Kidney epithelial cell (primary cell): ENCODE data around the gene TFDP2. TPM values are rescaled to one million over a fixed set of nuclear protein-coding genes. Genes with fewer than 3 reads are reported as not detected.
A peak's percentile ranks its signal among the peaks of the same experiment; 100 is the strongest.

Experiments used
- DNase-seq: peaks from one replicate; pipeline ENCODE4 v3.0.0-alpha.2; 2010; ENCODE audit warnings: low read depth
- H3K27me3 ChIP-seq: 2 replicates; pipeline ENCODE4 v1.6.0; 2011; ENCODE audit warnings: low read length; ENCODE audit not compliant: control insufficient read depth, insufficient read depth
- H3K36me3 ChIP-seq: 2 replicates; pipeline ENCODE4 v1.5.1; 2011; ENCODE audit warnings: low read length; ENCODE audit not compliant: control insufficient read depth, insufficient read depth
- H3K4me3 ChIP-seq: 2 replicates; pipeline ENCODE4 v1.5.1; 2011; ENCODE audit warnings: low read depth, mild to moderate bottlenecking, control low read depth, low read length
- CTCF ChIP-seq: IDR thresholded peaks from 2 replicates; pipeline ENCODE4 v1.5.1; 2011; ENCODE audit warnings: mild to moderate bottlenecking, moderate library complexity, low read length, control low read depth, inconsistent platforms; ENCODE audit not compliant: insufficient read depth, poor library complexity, severe bottlenecking
- total RNA-seq: library from RNA; depleted of rRNA; stranded (reverse); fragments of >200 nt; gene quantifications from 2 replicates; pipeline ENCODE4 v1.2.3, GENCODE V29; 2015

The TFDP2 gene
- total RNA-seq, 1 donor from 2014 or later: 48.0 TPM

- H3K27me3 ChIP-seq: no peaks in the 10 kb centered on the region
- no peak for DNase-seq
- H3K4me3 ChIP-seq: no peak overlapping the region
- TF ChIP-seq CTCF: no peak
- no peaks in the 10 kb centered on the region for H3K36me3 ChIP-seq
These were observed 19.2 kb upstream of the TFDP2 start for GRCh38 chr3:142168514-142168913.

- DNase-seq: no peak
- H3K4me3 ChIP-seq: no peak overlapping the region
- TF ChIP-seq CTCF: no peak
- no peaks in the 10 kb centered on the region for H3K27me3 ChIP-seq
- no peaks in the 10 kb centered on the region for H3K36me3 ChIP-seq
These were observed 15.8 kb upstream of the TFDP2 start for GRCh38 chr3:142165194-142165593.

- H3K36me3 ChIP-seq: no peaks in the 10 kb centered on the region
- no peak for TF ChIP-seq CTCF
- no peaks in the 10 kb centered on the region for H3K27me3 ChIP-seq
- H3K4me3 ChIP-seq: no peak overlapping the region
- no peak for DNase-seq
These were observed 9.9 kb upstream of the TFDP2 start for GRCh38 chr3:142159083-142159740.

- TF ChIP-seq CTCF: no peak
- Histone ChIP-seq H3K4me3 (no peak overlapping the region), H3K27me3 (no peaks in the 10 kb centered on the region), H3K36me3 (no peaks in the 10 kb centered on the region)
- no peak for DNase-seq
These were observed 4.8 kb upstream of the TFDP2 start for GRCh38 chr3:142154186-142154585.

GRCh38 chr3:142152384-142152783, 3.0 kb upstream of the TFDP2 start:
- H3K4me3 ChIP-seq: no peak overlapping the region
- no peaks in the 10 kb centered on the region for H3K27me3 ChIP-seq
- no peak for DNase-seq
- H3K36me3 ChIP-seq: no peaks in the 10 kb centered on the region
- peak; percentile 43 for TF ChIP-seq CTCF

GRCh38 chr3:142151828-142152227, 2.5 kb upstream of the TFDP2 start:
- no peak for DNase-seq
- Histone ChIP-seq H3K36me3 (no peaks in the 10 kb centered on the region), H3K27me3 (no peaks in the 10 kb centered on the region), H3K4me3 (no peak overlapping the region)
- TF ChIP-seq CTCF: no peak
